Stimulated activated CD4-positive, alpha-beta T cell treated with anti-CD3 and anti-CD28 coated beads, Interleukin-2, amount 100 ng/mL, for 4 hours (primary cell): ENCODE data around the gene ZFP64.
"Not testable (repeated sequence)": the region's sequence is repeated elsewhere in the genome, so short reads cannot be mapped to it uniquely, and the experiment has no call there.

Experiments used
- DNase-seq: peaks from one replicate; pipeline ENCODE4 v3.0.0-alpha.2; 2020; ENCODE audit warnings: low read depth

The ZFP64 gene

DNA sequence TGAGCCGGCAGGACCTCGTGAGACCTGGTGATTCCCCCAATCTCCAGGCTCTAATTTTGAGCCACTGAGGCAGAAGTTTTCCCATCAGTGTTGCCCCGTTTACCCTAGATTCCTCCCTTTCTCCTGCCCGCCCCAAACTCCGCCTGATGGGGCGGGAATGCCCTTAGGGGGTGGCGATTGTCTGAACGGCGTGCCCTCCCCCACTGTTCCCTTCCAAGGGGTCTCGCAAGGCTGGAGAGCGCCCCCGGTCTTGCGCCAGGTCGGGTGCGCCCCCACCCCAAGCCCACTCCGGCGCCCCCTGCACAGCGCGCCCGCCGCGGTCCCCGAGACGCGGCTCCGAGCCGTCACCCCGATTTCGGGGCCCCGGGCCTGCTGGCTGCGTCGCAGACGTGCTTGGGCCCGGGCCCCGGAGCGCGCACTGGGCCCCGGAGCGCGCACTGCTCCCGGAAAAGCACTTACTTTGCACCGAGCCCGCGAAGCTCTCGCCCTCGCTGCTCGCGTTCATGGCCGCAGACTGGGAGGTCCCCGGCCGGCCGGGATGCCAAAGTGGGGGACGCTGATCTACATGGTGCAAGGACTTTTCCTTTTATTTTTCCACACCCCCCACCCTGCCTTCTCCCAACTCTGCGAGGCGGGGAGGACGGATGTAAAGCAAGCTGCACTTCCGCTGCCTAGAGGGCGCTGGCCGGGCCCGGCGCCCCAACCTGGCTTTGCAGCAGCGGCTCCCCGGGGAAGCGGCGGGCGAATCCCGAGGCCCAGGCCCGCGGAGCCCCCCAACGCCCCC lies at the start of gene ZFP64:
TSS of gene ZFP64 (minus strand) at position 648 of the 784 bp plus-strand sequence. CDS start at position 505, 143 bp downstream.
- peak; percentile 57 for DNase-seq

DNA sequence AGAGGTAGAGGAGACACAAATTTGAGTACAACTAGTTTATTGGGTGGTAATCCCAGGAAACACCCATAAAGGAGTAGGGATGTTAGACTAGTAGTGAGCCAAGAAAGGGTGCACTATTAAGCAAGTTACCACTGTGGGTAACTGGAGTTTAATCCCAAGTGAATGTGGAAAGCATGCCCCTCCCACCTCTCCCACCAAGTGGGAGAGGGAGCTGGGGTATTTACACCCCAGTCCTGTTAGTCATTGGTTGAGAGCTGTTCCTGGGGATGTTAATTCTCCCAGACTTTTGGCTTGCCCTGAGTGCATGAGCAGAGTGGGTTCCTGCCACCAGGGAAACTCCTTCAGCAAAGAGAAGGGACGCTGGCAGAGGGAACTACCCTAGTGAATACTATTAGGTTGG lies 49.2 kb upstream of the ZFP64 start:
- DNase-seq: no peak

DNA sequence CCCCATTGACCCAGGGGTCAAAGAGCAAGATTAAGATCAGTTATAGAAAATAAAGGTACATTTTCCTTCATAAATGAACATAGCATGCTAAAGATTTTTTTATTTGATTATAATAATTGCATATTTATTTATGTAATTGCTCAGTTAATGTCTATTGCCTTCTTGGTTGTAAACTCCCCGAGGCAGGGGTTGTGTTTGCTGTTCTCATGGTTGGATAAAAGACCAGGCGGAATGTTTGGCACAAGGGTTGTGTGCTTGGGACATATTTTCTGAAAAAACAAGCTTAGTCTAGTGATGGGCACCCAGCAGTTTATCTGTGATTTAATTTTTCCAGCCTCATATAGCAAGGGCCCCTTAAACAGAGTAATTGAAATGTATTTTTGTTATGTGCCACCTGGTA lies 47.5 kb upstream of the ZFP64 start:
- no peak for DNase-seq

DNA sequence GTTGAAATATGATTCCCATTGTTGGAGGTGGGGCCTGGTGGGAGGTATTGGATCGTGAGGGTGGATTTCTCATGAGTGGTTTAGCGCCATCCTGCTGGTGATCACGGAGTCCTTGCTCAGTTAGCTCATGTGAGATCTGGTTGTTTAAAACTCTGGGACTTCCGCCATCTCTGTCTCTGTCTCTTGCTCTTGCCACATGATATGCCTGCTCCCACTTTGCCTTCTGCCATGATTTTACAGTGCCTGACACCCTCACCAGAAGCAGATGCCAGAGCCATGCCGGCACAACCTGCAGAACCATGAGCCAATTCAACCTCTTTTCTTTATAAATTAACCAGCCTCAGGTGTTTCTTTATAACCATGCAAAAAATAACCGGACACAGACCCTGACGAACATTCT lies 44.7 kb upstream of the ZFP64 start:
- DNase-seq: no peak

DNA sequence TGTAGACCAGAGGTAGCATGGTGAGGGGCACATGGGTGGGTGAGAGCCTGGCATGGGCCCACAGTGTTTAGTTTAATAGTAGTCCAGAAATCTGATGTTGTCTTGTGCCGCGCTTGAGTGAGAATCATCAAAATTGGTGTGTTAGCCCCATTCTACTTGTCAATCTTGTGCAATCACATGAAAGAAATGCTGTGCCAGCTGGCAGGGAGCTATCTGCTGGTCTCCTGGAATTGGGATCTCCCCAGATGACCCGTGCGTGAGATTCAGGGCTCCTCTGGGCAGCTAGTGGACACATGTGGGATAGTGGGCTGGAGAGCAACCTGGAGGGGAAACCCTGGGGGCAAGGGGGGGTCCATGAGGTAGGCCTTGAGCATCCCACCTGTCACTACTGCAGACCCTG lies 43.5 kb upstream of the ZFP64 start:
- no peak for DNase-seq

DNA sequence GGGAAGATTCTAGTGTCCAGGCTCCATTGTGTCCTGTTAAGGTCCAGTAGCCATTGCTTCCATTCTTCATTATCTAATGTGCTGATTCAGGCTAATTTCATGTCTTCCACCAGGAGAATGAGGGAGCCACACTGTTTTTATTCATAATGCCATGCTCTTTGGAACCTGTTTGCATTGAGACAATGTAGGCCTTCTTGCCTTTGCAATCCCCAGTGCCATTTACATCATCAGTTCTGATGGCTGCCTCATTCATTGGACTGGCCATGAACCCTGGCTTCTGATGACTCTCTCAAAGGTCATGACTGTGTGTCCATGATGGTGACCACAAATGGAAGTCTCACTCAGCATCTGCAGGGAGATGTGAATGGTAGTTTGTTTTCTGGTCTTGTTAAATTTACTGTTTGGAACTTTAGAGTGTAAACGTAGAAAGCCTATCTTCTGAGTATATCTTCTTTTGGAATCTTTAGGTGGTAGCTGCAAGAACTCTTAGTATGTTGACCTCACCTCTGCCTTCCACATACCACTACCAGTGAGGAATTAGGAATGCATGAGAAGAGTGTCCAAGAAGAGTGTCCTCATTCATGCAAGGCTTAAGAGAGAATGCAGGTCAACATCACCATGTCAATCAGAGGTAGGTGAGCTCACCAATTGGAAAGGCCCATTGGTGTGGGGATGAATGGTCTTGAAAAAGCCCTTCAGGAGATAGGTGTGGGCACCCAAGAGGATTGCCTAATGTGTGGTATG lies 42.9 kb upstream of the ZFP64 start:
- DNase-seq: no peak

DNA sequence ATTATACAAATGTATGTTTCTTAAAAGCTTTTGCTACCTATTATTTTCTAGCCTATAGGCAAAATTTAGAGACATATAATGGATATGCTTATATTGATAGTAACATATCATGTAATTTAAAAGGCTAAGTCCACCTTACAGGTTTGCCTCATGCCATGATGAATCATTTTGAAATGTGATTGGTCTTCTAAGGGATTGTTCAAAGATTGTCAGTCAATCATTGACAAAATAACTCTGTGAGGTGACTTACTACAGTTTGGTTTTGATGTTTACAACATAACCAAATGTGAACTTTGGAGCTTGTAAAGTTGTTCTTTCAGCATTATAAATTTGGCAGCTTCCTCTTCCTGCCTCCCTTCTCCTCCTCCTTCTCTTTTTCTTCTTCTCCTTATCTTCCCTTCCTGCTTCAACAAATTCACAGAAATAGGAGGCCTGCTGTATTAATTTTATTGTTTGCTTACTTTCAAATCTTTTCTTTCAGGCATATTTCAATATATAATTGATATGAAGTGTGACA lies 39.7 kb upstream of the ZFP64 start:
- no peak for DNase-seq

DNA sequence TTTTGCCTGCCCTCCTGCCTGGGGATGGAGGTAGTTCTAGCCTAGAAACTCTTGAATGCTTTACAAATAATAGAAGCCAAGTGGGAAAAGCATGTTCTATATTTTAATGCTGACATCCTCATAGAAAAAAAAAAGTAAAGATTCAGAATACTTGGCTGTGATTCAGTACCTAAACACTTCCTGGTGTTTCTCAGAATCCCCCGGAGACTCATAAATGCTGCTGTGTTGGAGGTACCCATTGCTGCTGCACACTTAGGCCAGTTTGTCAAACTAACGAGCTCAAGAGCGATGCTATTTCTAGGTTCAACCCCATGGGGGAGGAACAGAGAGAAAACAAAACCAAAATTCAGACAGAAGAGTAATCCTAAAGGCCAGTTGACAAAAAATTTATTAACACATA lies 38.8 kb upstream of the ZFP64 start:
- DNase-seq: no peak

DNA sequence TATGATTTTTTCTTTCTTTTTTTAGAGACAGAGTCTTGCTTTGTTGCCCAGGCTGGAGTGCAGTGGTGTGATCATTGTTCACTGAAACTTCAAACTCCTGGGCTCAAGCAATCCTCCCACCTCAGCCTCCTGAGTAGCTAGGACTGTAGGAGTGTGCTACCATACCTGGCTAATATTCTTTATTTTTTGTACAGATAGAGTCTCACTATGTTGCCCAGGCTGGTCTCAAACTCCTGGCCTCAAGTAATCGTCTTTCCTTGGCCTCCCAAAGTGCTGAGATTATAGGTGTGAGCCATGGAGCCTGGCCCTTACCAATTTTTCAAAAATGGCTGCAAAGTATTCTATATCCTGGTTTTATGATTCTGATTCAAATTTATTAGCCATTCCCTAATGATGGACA lies 37.8 kb upstream of the ZFP64 start:
- DNase-seq: not testable (repeated sequence)

DNA sequence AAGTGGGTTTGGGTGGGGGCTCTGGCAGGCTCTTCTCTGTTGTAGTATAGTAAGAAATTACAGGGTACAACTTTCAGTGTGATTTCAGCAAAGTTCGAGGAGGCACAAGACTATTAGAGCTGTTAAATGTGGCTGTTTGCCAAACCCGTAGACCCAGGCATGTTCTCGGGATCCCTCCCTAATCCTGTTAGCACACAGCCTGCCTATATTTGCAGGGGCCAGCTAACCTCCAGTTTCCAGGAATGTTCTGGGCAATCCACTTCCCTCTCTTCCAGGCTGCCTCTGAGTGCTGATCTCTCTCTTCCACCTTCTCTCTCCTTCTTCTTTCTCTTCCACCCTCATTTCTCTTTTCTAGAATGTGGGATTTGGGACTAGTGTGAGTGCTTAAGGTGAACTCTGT lies 34.8 kb upstream of the ZFP64 start:
- no peak for DNase-seq

DNA sequence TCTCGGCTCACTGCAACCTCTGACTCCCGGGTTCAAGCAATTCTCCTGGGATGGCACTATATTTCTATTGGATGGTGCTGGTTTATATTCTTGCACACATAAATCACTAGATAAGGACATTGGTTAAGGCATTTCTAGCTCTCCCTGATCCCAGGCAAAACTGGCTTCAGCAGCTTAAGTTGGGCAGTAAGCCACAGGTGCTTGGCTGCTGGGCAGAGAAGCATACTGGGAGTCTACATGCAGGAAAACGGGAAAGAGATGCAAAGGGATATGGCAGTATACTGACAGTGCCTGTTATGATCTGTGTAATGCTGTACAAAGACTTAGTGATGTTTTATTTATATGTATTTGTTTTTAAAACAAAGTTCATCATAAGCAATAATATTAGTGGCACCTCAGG lies 33.3 kb upstream of the ZFP64 start:
- DNase-seq: no peak

DNA sequence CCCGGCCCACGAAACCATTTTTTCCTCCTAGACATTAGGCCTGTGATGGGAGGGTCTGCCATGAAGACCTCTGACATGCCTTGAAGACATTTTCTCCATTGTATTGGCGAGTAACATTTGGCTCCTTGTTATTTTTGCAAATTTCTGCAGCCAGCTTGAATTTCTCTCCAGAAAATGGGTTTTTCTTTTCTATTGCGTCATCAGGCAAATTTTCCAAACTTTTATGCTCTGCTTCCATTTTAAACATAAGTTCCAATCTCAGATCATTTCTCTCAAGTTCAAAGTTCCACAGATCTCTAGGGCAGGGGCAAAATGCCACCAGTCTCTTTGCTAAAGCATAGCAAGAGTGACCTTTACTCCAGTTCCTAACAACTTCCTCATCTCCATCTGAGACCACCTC lies 29.8 kb upstream of the ZFP64 start:
- DNase-seq: not testable (repeated sequence)

DNA sequence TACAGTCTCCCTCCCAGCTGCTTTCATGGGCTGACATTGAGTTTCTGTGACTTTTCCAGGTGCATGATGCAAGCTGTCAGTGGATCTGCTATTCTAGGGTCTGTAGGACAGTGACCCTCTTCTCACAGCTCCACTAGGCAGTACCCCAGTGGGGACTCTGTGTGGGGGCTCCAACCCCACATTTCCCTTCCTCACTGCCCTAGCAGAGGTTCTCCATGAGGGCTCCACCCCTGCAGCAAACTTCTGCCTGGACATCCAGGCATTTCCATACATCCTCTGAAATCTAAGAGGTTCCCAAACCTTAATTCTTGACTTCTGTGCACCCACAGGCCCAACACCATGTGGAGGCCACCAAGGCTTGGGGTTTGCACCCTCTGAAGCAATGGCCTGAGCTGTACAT lies 29.3 kb upstream of the ZFP64 start:
- not testable (repeated sequence) for DNase-seq

DNA sequence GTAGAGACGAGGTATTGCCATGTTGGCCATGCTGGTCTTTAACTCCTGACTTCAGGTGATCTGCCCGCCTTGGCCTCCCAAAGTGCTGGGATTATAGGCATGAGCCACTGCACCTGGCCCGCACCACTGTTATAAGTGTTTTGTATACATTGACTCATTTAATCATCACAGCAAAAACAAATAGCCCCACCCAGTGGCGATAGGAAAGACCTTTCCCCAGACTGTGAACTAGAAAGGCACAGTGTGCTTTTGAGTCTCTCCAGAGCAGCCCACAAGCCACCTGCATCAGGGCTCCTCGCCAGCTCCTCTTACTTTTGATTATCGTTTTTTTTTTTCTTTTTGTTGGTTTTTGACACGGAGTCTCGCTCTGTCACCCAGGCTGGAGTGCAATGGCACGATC lies 27.9 kb upstream of the ZFP64 start:
- DNase-seq: no peak

DNA sequence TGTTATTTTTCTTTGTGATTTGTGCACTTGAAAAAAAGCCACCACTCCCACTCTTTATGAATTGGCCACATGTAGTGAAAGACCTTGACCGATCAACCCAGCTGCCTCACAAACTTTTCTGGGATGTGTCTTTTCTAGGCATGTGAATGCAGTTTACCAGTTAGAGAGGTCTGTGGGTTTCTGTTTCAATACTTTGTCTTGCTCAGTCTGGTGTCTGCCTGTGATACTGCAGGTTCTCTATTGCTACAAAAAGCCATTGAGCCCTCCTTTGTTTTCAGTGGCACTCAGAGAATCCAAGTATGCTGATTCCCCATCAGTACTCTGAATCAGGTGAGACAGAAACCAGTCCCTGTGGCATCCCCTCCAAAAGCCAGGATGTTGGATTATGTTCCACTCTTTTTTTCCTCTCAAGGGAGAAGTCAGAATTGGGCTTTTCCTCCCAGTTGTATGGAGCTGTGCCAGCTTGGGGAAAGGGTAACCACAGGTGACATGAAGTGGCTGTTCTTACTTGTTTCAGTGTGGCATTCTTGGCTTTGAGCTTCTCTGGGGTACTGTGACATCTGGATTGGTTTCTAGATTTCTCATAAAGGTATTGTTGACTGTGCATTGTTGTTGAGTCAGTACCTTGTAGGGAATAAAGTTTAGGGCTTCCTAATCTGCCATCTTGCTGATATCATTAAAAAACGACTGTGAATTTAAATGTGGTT lies 26.3 kb upstream of the ZFP64 start:
- DNase-seq: no peak

DNA sequence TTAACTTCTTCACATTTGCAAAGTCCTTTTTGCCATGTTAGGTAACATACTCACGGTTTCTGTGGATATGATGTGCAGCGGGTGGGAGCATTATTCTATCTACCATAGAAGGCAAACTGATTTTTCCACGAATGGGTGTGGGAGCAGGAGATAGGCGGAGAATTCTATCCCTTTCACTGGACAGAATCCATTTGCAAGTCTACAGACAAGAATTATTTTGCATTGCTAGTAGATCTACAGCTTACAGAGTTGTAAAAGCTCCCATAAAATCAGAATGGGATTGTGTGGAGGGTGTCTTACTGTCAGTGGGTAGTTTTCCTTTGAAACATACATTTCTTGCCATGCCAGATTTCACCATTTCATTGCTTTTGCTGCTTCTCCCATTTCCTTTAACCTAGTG lies 22.4 kb upstream of the ZFP64 start:
- no peak for DNase-seq

DNA sequence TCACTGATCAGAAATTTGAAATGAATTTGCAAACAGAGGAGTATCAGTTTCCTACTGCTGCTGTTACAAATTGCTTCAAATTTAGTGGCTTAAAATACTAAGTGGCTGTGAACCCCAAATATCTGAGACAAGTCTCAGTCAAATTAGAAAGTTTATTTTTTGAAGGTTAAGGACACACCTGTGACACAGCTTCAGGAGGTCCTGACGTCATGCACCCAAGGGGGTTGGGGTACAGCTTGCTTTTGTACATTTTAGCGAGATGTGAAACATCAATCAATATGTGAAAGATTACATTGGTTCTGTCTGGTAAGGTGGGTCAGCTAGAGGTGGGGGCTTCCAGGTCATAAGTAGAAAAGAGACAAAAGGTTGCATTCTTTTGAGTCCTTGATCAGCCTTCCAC lies 21.4 kb upstream of the ZFP64 start:
- no peak for DNase-seq

DNA sequence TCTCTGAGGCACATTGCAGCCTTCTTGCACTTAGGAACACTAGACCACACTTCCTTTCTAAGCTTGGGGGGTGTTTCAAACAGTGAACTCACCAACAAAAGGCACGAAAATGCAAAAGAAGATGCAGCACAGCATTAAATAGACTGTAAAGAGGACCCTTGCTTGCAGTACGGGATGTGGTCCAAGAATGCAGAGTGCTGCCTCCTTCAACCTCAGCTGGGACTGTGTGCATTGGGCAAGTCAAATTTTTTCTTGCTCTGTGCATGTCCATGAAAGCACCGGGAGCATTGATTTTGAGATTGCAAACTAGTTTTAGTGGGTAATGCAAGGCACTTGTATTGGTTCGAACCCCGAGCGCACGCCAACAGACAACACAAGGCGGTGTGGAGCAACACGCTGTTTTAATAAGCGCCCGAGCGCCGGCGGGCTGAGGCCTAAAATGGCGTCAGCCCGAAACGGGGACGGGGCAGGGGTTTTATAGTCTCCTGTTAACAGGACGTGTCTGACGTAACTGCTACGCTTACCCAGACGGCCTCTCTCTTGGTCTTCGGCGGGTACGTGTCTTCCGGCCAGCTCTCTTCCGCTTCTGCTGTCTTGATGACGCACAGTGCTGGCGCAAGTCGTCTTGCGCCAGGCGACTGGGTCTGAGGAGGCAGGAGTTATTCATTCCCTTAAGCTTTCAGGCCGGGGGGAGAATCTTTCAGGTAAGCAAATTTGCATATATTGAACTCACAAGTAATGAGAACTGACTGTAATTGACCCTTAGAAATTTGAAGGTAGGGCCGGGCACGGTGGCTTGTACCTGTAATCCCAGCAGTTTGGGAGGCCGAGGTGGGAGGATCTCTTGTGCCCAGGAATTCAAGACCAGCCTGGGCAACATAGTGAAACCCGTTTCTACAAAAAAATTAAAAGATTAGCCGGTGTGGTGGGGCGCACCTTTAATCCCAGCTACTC lies 18.7 kb upstream of the ZFP64 start:
- no peak for DNase-seq

DNA sequence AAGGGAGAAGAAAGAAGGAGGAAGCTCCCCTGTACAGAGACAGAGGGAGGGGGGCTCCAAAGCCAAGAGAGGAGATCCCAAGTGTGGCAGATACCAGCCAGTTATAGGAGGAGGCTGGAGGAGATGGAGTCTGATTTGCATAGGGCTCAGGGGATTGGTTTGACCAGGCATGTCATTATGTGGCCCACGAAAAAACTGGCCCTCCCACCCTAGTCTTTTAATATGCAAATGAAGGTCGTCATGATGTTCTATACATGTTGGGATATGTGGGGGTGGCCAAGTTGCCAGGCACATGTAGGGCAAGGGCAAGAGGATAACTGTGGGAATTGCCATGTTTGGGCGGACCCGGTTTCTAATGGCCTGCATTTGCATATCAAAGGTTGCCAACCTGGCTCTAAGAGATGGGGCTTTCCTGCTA lies 17.6 kb upstream of the ZFP64 start:
- no peak for DNase-seq

DNA sequence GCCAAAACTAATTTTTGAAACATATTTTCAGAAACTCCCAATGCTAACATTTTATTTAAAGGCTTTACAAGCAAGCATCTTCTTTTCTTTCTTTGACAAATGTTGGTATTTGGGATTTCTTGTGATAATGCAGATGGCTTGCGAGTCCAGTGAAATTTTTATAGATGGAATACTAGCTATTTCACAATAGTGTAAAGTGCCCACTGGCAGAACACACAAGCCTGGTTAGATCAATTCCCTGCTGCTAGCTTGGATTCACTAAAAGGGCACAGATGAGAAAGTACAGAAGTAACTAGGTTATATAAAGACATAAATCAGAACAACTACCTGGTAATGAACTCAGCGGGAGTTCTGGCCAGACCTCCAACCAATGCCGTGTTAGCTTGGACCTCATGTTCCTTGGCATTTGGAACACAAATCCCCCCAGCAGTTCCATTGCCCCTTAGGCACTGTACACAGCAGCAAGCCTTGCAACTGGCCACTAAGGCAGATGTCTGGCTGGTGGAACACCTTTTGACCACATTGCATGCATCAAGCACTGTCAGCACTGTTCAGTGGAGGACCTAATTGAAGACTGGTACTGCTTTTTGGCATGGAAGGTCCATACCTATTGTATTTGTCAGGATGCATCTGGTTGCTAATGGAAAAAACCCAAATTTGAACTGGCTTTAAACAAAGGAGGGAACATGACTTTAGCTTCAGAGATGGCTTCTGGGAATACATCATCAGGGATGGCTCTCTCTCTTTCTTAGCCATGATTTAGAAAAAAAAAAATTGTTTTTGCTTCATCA lies 15.6 kb upstream of the ZFP64 start:
- no peak for DNase-seq

DNA sequence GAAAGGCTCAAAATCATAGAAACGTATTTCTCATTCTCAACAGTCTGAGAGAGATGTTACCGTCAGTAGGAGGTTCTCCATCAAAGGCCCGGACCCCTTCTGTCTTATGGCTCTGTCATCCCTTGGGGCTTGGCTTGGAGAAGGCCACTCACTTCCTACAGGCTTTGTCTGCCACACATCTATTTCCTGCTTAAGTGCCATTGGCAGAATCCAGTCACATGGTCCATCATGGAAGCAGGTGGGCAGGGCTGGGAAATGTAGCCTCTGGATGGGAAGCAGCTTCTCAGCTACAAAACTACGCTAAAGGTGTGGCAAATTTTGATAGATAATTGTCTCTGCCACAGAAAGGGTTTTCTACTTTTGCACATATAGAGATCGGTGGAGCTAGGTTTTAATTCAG lies 12.6 kb upstream of the ZFP64 start:
- no peak for DNase-seq
